CD4-positive, alpha-beta T cell treated with Interleukin-12 subunit alpha and Interleukin-12 subunit beta, for 1 hour (primary cell): ENCODE measurements around the gene NXT2.
A peak's percentile ranks its signal among the peaks of the same experiment; 100 is the strongest.
"Not testable (repeated sequence)": the region's sequence is repeated elsewhere in the genome, so short reads cannot be mapped to it uniquely, and the experiment has no call there.

Experiments
- DNase-seq: peaks from one replicate; pipeline ENCODE4 v3.0.0-alpha.2; 2020

NXT2 gene

GRCh38 chrX:109536439-109537323 lies at the start of gene NXT2:
NXT2 (plus strand) TSS chrX:109536844; CDS start chrX:109537007, 163 bp downstream.
- peak; percentile 87 for DNase-seq

GRCh38 chrX:109487640-109488039 lies 49.0 kb upstream of the NXT2 start:
- DNase-seq = no peak

- DNase-seq = no peak
Measured at GRCh38 chrX:109489174-109489573, 47.5 kb upstream of the NXT2 start.

DNA sequence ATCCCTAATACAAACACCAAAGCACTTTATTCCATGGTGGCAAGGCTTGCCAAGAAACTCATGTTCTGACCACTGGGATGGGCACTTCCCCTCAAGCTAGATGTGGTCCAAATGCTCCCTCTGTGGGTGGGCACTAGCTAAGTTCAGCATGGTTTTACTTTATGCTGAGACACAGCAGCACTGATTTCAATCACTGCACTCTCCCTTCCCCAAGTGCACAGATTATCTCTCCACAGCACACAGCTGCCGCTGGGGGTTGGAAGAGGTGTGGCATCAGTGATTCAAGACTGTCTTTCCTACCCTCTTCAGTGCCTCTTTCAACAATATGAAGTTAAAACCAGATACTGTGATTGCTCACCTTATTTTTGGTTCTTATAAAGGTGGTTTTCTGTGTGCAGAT lies 38.2 kb upstream of the NXT2 start:
- DNase-seq = no peak

GRCh38 chrX:109501176-109501575 lies 35.5 kb upstream of the NXT2 start:
- DNase-seq = no peak

DNA sequence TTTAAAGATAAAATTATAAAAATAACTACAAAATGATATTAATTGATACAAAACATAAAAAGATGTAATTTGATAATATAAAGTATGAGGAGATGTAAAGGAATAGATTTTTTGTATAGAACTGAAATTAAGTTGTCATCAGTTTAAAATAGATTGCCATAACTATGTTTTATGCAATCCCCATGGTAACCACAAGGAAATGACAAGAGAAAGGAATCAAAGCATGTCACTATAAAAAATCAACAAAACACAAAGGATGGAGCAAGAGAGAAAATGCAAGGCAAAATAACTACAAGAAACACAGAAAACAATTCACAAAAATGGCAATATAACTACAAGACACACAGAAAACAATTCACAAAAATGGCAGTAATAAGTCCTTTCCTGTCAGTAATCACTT lies 27.7 kb upstream of the NXT2 start:
- no peak for DNase-seq

- no peak for DNase-seq
Measured at GRCh38 chrX:109511113-109511512, 25.5 kb upstream of the NXT2 start.

DNA sequence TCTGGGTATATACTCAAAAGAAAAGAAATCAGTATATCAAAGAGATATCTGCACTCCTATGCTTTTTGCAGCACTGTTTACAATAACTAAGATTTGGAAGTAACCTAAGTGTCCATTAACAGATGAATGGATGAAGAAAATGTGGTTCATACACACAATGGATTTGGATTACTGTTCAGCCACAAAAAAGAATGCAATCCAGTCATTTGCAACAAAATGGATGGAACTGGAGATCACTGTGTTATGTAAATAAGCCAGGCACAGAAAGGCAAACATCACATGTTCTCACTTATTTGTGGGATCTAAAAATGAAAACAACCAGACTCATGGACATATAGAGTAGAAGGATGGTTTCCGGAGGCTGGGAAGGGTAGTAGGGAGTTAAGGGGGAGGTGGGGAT lies 17.6 kb upstream of the NXT2 start:
- no peak for DNase-seq

DNA sequence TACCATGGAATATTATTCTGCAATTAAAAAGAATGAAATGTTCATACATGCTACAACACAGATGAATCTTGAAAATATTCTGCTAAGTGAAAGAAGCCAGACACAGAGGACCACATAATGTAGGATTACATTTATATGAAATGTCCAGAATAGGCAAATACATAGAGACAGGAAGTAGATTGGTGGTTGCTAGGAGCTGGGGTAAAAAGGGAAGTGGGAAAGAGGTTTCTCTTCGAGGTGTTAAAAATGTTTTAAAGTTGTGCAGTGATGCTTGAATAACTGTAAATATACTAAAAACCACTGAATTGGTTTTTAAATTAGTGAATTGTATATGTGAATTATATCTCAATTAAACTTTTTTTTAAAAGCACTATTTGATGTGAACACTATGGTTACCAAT lies 3.6 kb upstream of the NXT2 start:
- no peak for DNase-seq

- DNase-seq = no peak
Measured at GRCh38 chrX:109533631-109534030, 3.0 kb upstream of the NXT2 start.

GRCh38 chrX:109534933-109535332 lies 1.7 kb upstream of the NXT2 start:
- no peak for DNase-seq

DNA sequence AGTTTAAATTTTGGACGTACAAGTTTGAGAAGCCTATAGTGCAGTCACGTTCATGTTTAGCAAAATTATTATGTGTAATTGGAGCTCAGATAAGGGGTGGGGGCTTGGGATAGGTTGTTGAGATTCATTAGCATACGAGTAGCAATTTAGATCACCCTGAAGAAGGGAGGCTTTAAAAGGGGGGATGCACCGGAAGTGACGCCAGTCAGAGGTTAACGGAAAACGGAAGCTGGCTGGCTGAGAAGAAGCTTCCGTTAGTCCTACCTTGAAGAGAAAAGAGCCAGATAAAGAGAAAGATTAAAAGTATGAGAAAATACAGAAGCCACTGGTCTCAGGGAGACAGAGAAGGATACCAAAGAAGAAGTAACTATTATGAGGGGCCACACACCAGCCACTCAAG lies 1.1 kb upstream of the NXT2 start:
- no peak for DNase-seq

DNA sequence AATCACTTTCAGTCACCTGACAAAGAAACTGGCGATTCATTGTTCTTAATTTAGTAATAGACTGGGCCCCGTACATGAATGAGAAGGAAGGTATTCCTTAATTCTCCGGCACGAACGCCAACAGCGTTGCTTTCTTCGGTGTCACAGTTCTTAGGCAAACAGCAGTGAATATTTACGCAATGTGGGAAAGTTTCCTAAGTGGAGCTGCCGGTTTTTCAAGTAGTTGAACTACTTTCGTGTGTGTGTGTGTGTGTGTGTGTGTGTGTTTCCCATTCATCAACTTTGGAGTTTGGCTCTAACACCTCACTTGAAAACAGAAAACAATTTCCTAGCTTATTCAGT lies 651 bp downstream of the NXT2 start:
- no peak for DNase-seq

- DNase-seq = not testable (repeated sequence)
Measured at GRCh38 chrX:109539007-109539406, 2.4 kb downstream of the NXT2 start.

DNA sequence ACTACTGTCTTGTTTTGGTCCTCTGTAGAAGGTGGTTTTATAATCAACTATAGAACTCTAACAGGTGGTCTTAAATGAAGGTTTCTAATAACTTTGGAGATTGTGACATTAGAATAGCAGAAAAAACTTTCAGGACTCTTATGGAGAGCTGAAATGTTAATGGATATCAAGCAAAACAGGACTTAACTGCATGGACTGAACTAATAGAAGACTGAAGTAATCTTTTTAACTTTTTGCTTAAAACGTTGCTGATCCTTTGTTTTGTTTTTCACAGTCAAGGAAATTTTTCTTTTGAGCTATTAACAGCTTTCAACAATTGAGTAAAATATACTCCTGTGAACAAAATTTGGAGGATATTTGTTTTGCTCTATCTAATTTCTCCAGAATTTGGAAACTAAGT lies 17.2 kb downstream of the NXT2 start:
- no peak for DNase-seq

GRCh38 chrX:109576083-109576482 lies 39.4 kb downstream of the NXT2 start:
- not testable (repeated sequence) for DNase-seq

DNA sequence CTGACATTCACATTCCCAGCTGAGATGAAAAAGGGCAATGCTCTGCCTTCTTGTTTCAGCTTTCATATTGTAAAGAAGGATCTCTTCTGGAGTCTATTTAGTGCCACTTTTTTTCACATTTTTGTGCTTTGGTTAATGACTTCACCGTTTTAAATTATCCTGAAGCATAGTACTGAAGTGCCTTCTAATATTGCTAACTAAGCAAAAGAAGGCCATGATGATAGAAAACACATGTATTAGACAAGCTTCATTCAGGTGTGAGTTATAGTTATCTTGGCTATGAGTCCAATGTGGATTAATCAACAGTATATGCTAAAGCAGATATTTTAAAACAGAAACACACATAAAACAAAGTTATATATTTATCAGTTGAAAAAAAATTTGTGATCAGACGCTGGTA lies 40.4 kb downstream of the NXT2 start:
- no peak for DNase-seq

DNA sequence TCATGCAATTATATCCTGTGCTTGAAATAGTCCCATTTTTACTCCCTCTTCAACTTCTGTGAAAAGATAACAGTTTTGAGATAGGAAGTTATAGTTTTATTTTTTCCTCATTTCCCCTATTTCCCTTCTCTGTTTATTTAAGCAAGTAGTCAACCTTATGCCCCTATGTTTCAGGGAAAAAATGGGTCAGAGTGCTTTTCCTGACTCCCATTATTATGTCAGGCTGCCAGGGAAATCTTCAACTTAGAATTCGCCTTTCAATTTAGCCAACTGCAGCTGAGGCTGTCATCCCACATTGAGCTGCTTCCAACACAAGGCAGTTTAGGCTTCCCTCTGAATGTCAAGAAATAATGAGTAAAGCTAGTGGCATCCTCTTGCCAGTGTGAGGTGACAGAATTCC lies 42.3 kb downstream of the NXT2 start:
- no peak for DNase-seq

DNA sequence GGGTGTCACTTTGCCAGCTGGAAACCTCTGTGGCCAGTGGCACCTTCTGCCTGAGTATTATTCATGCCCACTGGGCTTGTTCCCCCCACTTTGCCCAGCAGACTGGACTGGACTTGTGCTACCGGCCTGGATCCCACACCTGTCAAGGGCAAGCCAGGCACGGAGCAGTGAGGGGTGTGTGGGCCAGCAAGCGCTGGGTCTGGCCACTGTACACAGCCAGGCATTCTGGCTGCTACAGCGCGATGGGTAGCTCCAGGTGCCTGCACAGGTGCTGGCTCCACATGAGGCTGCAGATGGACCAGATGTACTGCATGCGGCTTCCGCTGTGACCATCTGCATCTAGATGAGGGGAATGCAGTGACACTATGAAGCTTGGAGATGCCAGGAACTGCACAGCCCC lies 48.8 kb downstream of the NXT2 start:
- no peak for DNase-seq

DNA sequence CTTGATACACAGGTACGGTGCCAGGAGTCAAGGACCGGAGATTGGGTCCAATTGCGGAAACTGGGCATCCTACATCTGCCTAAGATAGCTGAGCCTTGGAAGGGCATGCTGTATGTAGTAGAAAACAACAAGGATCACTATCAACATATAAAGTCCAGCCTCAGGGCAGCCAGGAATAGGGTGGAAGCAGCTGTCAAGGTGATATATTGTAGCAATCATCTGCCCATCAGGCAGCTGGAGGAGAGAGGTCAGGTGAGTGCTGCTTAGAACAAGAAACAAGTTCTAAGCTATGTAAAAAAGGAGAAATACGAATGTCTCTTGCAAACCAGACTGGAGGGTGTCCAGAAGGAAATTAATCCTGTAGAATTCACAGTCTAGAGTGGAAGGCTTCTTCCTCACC lies 53.5 kb downstream of the NXT2 start:
- DNase-seq = no peak
